HEK293 (cell line): ENCODE results near the gene AFF2.

Experiments used
- CTCF ChIP-seq: fragments of 450-650 bp; formaldehyde crosslinking; IDR thresholded peaks from 2 replicates; pipeline ENCODE4 v1.5.1; 2016; ENCODE audit warnings: missing biosample characterization, missing genetic modification characterization
- ZNF335 ChIP-seq: fragments of 450-650 bp; formaldehyde crosslinking; conservative IDR thresholded peaks from 2 replicates; pipeline ENCODE4 v1.5.1; 2016; ENCODE audit warnings: missing biosample characterization, missing genetic modification characterization
- ZNF623 ChIP-seq: fragments of 450-650 bp; formaldehyde crosslinking; IDR thresholded peaks from 2 replicates; pipeline ENCODE4 v1.5.1; 2016; ENCODE audit warnings: missing biosample characterization, missing genetic modification characterization
- ZNF664 ChIP-seq: fragments of 450-650 bp; formaldehyde crosslinking; IDR thresholded peaks from 2 replicates; pipeline ENCODE4 v1.5.1; 2016; ENCODE audit warnings: missing biosample characterization, missing genetic modification characterization
- ZNF843 ChIP-seq: fragments of 450-650 bp; formaldehyde crosslinking; IDR thresholded peaks from 2 replicates; pipeline ENCODE4 v1.5.1; 2016; ENCODE audit warnings: missing biosample characterization, missing genetic modification characterization
- ZSCAN18 ChIP-seq: fragments of 450-650 bp; formaldehyde crosslinking; IDR thresholded peaks from 2 replicates; pipeline ENCODE4 v1.5.1; 2016; ENCODE audit warnings: missing biosample characterization, missing genetic modification characterization
- ZXDB ChIP-seq: fragments of 450-650 bp; formaldehyde crosslinking; IDR thresholded peaks from 2 replicates; pipeline ENCODE4 v1.5.1; 2016; ENCODE audit warnings: missing biosample characterization, missing genetic modification characterization

- TF ChIP-seq ZSCAN18 (tag by site-specific recombination) (no peak), ZNF664 (tag by site-specific recombination) (no peak), ZNF335 (tag by site-specific recombination) (no peak), CTCF (tag by site-specific recombination) (no peak), ZXDB (tag by site-specific recombination) (no peak), ZNF843 (no peak), ZNF623 (tag by site-specific recombination) (no peak)
These were observed 7.0 kb downstream of the AFF2 start for GRCh38 chrX:148507418-148507817.
